ENCODE results near the gene ADGRA1.

The ADGRA1 gene

GRCh38 chr10:133079836-133080682 is 7.7 kb upstream of the ADGRA1 start:
- DNase-seq, result no peak

- no peak for DNase-seq
Measured at GRCh38 chr10:133080683-133081040, 7.1 kb upstream of the ADGRA1 start.

GRCh38 chr10:133081636-133082035 is 6.1 kb upstream of the ADGRA1 start:
- no peak for DNase-seq

DNA sequence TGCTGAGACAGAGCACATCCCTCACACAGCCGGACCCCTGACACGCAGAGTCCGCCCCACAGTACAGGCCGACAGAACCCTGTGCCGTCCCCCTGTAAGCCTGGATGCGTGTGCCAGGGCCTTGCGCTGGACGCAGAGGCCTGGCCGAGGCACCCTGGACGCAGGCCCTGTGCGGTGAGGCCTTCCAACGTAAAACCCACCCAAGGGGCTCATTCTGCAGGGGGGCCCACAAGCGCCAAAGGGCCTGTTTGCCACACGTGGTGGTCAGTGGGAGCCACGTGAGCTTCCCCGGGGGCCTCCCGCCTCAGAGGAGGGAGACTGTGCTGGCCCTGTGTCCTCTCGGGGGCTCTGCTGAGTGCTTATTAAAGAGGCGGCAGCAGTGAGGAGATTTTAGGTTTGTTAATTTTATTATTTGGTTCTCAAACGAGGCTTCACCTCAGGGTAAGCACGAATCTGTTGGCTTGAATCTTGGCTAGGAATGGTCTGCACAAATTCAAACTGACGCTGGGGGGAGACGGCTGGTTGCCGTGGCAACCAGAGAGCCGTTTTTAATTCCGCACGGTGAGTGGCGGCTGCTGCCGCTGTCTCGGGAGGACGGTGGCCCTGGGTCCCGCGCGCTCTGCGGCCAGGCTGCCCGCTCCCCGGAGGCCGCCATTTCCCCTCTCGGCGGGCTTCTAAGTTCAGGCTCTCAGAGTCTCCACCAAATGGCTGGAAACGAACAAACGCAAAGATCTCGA is 4.9 kb upstream of the ADGRA1 start:
- DNase-seq, result no peak

DNA sequence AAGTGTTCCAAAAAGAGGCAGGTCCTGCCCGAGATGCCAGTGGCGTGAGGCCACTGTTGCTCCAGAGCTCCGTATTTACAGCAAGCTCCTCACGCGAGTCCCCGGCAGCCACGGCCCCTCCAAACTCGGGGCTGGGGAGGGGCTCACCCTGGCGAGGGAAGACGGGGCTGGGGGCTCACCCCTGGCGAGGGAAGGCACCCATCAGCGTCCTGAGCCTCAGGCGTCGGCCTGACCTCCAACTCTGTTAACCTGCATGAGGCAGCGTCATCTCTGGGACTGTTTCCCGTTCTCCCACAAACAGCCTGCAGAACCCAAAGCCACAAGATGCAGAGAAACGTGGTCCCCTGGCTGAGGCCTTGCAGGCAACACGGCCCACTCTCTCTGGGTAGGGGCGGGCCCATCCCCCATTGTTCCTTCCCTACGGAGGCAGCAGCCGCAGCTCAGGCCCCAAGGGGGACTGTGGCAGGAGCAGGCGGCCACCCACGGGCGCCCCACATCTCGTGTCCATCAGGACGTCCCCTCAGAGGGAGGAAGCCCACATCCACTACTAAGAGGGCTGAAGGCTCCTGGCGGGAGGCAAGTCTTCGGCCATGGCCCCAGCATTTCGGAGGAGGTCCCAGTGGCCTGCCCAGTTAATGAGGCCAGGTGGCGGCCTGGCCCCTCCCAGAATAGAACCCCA is 4.2 kb upstream of the ADGRA1 start:
- DNase-seq, result no peak

- DNase-seq, result no peak
Measured at GRCh38 chr10:133084491-133084890, 3.2 kb upstream of the ADGRA1 start.

GRCh38 chr10:133085251-133086125 is 2.2 kb upstream of the ADGRA1 start:
- DNase-seq, result no peak

- DNase-seq, result no peak
Measured at GRCh38 chr10:133086247-133086646, 1.5 kb upstream of the ADGRA1 start.

DNA sequence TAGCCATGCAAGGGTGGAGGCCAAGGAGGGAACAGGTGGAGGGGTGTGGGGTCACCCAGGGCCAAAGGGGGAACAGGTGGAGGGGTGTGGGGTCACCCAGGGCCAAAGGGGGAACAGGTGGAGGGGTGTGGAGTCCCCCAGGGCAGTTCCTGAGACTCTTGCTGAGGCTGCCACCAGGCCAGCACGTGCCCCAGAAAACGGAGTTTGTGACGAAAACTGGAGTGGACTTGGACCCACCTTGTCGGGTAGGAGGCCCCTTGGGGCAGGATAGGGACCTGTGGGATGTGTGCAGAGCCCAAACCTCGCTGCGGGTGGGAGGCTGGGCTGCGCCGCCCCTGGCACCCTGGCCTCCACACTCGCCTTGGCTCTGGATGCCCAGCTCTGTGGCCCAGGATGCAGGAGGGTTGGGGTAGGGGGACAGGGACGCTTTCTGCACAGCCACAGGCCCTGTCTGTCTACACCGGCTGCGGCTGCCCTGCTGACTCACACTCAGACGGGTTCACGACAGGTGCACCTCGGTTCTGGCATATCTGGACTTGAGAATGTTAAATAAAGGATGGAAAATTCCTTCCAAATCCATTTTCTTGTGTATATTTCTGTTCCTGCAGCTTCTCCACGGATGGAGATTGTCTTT is 562 bp upstream of the ADGRA1 start:
- DNase-seq, result no peak

GRCh38 chr10:133088179-133088955 is 643 bp downstream of the ADGRA1 start:
- DNase-seq, result no peak

GRCh38 chr10:133088956-133089800 is 1.5 kb downstream of the ADGRA1 start:
- DNase-seq, result no peak

GRCh38 chr10:133090101-133090500 is 2.4 kb downstream of the ADGRA1 start:
- no peak for DNase-seq

DNA sequence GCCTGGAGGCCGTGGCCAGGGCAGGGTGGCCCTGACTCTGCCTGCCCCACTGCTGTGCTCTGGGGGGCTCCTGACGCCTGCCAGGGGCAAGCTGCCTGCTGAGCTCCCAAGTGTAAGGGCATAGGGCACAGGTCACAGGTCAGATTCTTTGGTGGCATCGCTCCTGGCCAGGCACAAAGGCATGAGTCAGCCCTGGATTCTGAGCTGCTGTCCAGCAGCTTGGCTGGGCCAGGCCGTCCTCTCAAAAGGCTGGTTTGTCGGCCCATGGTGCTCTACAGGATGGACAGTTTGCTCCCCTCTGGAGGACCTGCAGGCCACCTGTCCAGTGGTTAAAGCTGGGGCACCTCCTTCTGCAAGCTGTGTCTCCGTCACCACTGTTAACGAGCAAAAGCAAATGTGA is 2.9 kb downstream of the ADGRA1 start:
- no peak for DNase-seq

GRCh38 chr10:133091316-133091715 is 3.6 kb downstream of the ADGRA1 start:
- no peak for DNase-seq

DNA sequence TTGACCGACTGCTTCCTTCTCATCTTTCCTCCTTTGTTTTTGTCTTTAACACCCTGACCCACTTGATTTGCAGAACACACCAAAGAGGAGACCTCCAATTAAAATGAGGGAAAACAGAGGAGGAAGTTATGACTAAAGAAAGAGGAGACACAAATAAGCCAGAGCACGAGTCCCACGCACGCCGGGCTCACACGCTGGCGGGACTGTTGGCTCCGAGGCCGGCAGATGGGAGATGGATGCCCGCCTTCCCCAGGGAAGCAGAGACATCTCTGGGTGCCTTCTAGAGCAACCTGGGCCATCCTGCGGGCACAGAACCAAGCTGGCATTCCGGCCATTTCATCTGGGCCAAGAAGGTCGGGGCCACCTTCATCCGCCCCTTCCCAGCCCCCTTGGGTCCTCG is 5.6 kb downstream of the ADGRA1 start:
- no peak for DNase-seq

DNA sequence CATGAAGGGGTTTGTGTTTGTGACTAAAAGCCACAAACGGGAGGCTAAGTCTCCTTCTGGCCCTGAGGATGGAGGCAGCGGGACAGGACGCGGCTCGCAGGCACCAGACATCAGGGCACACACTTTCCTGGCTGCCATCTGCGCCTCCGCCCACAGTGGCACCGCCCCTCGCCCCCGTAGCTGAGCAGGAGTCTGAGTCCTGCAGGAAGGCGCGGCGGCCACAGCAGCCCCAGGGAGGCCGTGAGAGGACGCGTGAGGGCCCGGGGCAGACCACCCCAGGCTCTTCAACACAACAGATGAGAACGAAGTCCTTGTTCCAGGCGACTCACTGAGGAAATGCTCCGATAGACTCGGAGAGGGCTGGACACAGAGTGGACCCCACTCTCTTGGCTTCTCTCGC is 6.6 kb downstream of the ADGRA1 start:
- DNase-seq, result no peak

DNA sequence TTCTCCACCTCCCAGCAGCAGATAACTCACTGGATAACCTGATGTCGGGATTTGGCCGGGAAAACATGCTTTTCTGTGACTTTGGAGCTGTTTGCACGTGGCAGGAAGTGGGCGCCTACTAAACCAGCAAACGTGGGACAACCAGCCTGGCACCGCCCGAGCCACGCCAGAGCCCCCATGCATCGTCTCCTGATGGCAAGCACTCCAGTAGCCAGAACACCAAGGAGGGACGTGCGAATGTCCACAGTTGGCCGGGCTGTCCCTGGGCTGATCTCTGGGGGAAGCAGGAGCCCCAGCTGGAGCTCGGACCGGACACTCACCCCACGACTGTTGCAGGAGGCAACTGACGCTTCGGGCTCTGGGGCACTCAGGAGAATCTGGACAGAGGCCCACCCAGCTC is 7.1 kb downstream of the ADGRA1 start:
- DNase-seq, result no peak

DNA sequence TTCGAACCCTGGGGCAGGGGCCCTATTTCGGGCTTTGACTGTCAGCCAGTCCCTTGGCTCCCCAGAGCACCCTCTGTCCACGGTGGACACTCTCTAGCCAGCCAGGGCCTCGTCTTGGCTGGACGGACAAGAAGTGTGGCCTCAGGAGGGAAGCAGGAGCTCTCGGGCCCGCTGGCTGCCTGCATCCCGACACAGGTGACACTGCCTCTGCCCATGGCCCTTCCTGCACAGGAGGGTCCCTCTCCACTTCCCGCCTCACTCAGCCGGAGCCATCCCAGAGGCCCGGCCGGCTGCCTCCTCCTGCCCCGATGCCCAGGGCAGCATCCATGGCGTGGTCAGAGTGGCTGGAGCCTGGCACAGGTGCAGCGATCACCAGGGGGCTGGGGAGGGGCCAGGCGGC is 7.9 kb downstream of the ADGRA1 start:
- no peak for DNase-seq

GRCh38 chr10:133096616-133097269 is 9.0 kb downstream of the ADGRA1 start:
- no peak for DNase-seq

DNA sequence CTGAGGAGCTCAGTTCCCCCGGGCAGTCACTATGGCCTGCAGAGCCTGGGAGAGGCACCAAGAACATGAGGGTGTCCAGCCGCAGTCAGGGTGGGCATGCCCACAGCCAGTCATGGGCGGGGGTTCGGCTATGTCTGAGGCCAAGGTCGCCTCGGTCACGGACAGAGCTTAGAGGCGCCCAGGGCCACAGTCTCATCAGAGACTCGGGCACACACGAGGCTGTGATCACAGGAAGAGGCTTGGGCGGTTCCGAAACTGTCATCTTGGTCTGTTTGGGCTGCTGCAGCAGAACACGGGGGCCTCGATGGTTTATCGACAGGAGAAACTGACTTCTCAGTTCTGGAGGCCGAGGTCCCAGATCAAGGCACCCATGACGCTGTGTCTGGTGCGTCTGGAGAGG is 9.7 kb downstream of the ADGRA1 start:
- DNase-seq, result no peak
